HG03342 (cell line): ENCODE data around the gene ABCA6.
"Not testable (repeated sequence)": the region's sequence is repeated elsewhere in the genome, so short reads cannot be mapped to it uniquely, and the experiment has no call there.

Source experiments
- ATAC-seq: cut with Tn5 transposase; IDR thresholded peaks from one replicate; pipeline ENCODE4 v1.9.1; 2021; ENCODE audit warnings: mild to moderate bottlenecking, moderate library complexity; ENCODE audit not compliant: unreplicated experiment

The ABCA6 gene, protein sequence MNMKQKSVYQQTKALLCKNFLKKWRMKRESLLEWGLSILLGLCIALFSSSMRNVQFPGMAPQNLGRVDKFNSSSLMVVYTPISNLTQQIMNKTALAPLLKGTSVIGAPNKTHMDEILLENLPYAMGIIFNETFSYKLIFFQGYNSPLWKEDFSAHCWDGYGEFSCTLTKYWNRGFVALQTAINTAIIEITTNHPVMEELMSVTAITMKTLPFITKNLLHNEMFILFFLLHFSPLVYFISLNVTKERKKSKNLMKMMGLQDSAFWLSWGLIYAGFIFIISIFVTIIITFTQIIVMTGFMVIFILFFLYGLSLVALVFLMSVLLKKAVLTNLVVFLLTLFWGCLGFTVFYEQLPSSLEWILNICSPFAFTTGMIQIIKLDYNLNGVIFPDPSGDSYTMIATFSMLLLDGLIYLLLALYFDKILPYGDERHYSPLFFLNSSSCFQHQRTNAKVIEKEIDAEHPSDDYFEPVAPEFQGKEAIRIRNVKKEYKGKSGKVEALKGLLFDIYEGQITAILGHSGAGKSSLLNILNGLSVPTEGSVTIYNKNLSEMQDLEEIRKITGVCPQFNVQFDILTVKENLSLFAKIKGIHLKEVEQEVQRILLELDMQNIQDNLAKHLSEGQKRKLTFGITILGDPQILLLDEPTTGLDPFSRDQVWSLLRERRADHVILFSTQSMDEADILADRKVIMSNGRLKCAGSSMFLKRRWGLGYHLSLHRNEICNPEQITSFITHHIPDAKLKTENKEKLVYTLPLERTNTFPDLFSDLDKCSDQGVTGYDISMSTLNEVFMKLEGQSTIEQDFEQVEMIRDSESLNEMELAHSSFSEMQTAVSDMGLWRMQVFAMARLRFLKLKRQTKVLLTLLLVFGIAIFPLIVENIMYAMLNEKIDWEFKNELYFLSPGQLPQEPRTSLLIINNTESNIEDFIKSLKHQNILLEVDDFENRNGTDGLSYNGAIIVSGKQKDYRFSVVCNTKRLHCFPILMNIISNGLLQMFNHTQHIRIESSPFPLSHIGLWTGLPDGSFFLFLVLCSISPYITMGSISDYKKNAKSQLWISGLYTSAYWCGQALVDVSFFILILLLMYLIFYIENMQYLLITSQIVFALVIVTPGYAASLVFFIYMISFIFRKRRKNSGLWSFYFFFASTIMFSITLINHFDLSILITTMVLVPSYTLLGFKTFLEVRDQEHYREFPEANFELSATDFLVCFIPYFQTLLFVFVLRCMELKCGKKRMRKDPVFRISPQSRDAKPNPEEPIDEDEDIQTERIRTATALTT (N-terminal part only)

DNA sequence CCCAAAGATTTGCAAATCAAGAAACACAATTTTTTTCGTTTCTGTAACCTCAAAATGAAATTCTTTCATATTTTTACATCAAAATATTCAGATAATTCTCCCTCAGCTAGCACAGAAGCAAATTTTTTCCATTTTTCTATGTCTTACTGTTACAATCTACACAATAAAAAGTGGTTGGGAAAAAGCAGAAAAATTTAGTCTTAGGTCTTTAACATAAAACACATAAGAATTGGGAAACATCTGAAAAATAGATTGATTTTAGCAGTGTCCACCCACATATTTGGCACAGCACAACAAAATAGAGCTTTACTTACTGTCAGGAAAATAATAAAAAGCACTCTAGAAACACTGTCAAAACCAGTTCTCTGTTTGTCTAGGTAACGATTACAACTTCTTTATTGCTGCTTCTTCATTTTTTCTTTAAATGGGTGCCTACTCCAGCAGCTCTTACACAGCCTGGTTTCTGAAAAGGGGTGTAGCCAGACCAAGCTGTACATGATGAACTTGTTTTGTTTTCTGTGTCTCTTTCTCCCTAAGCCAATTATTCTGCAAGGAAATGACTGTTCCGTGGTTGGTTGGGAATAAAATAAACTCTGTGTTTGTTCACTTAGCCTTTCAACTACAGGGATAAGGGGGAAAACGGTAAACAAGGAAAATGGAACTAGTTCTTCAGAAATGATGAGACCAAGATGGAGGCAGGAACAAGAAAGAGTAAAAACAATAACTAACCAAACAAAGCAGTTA is at the start of gene ABCA6:
TSS of gene ABCA6 (minus strand) at position 465 of the 744 bp plus-strand sequence. CDS start 1,192 bp downstream, outside the sequence.
- ATAC-seq, result no peak

DNA sequence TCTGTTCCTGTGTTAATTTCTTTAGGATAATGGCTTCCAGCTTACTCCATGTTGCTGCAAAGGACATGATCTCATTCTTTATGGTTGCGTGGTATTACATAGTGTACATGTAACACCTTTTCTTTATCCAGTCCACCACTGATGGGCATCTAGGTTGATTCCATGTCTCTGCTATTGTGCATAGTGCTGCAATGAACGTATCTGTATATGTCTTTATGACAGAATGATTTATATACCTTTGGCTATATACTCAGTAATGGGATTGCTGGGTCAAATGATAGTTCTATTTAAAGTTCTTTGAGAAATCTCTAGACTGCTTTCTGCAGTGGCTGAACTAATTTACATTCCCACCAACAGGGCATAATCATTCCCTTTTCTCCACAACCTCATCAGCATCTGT is 47.1 kb upstream of the ABCA6 start:
- ATAC-seq, result no peak

DNA sequence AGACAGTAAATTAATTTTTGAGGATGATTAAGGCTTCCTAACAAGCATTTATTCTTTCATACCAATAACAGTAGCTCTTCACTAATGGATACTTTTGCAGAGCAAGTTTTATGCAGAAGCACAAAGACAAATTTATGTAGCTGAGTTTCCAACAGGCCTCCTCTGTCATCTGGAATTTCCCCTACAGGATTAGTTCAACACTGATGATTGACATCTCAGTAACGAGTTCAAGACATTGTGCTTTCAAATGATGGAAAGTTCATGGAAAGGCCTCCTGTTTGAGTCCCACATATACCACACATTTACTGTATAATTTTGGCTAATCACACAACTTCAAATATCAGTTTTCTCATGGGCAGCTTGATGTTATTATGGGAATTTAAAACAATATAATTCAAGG is 46.4 kb upstream of the ABCA6 start:
- ATAC-seq, result no peak

DNA sequence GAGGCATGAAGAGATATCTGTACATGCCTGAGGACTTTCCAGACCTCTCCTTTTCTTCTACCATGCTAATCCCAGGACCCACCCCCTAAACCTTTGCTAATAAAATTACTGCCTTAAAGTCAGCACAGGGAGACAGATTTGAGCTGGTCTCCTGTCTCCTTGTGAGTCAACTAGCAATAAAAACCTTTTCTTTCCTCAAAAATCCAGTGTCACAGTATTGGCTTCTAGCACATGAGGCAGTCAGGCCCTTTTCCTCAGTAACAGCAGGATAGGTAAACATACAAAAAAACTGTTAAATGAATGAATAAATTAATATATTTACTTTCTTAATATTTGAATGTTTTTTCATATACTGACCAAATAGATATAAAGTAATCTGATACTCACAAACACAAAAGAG is 45.6 kb upstream of the ABCA6 start:
- no peak for ATAC-seq

DNA sequence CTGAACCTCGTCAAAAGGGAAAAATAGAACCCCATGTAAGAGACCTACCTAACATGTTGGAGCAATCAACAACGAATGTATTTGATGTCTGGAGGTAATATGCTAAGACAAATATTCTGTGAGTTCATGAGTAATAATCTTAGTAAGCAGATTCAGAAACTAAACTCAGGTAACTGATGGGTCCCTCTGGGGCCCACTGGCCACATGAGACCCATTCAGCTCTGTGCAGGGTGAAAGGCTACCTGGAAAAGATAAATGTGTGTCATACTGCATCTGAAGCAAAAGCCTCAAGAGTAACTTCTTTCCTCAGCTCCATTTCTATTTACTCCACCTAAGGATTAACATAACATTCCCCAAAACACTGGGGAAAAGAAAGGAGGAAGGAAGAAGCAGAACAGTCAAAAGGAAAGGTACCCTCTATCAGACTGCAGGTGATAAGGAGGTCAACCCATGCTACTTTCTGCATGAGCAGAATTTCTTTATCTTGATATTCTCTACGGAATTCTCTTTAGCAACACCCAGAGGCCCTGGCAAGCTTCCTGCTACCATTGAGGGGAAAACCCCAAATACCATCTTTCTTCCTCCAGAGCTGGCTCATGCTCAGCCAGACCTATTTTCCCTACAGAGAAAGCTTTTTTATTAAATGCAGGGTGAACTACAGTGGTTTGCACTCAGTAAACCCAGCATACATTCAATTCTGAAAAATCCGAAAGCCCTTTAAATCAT is 37.7 kb upstream of the ABCA6 start:
- ATAC-seq, result no peak

DNA sequence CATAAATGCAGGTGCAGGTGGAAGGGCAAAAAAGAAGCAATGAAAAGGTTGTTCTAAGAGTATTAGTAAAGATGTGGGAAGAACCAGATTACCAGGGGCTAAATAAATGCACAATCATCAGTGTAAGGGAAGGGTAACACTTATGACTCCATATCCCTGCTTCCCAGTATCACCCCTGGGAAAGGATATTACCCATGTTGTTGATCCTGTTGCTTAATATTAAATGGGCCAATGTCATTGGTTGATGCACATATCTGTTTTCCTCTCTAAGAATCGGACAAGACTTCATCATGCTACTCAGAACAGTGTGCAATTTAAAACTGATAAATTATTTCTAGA is 34.7 kb upstream of the ABCA6 start:
- no peak for ATAC-seq

DNA sequence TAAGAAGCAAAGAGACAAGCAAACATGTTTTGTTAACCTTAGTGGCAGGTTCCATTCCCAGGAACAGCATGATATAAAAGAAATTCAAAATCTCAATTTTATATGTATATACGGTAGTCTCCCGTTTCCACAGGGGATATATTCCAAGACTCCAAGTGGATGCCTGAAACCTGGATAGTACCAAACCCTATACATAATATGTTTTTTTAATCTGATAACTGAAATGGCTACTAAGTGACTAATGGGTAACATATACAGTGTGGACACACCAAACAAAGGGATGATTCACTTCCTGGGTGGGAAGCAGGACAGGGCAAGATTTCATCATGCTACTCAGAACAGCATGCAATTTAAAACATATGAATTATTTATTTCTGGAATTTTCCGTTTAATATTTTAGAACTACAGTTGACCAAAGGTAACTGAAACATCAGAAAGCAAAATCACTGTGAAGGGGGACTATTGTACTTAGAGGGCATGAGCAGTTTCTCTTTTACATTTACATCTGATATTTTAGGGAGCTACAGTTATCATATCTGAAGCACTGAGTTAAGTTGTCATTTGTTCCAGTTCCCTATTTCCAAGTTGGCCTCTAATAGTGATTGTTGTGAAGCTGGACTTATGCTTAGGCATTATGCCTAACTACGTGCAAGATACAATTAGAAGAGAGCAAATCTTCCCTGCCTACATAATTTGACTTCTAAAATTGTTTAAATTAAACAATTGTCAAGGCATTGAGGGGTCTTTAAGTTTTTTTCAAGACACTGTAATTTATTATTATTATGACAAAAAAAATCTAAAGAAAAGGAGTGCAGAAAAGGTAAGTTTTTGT is 34.1 kb upstream of the ABCA6 start:
- ATAC-seq, result no peak

DNA sequence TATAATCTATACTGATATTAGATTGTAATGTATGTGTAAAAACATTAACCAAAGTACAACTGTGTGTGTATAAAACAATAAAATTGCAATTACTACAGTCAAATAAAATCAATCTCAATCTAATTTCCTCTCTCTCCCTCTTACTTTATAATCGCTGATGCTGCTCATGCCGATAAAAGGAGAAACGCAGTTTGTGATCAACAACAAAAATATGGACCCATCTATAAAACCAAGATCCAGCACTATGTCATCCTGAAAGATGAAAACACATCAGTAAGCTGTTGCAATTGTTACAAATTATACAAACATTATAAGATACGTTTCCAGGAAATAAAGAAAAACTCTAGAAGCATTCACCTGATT is 33.5 kb upstream of the ABCA6 start:
- no peak for ATAC-seq

DNA sequence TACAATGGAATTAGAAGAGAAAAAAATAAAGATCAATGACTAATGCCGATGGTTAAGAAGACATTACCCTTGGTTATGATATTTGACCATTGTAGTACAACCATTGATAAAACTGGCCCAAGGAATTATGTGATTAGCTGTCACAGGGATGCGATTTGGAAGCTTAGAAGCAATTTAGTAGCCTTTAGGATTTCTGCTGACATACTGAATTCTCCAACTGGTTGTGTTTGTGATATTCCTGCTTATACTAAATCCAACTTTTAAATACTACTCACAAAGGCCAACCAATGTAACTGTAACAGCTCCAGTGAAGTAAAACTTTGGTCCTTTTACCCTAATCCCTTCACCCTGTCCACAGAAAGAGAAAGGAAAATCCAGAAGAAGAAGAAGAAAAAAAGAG is 31.4 kb upstream of the ABCA6 start:
- no peak for ATAC-seq

DNA sequence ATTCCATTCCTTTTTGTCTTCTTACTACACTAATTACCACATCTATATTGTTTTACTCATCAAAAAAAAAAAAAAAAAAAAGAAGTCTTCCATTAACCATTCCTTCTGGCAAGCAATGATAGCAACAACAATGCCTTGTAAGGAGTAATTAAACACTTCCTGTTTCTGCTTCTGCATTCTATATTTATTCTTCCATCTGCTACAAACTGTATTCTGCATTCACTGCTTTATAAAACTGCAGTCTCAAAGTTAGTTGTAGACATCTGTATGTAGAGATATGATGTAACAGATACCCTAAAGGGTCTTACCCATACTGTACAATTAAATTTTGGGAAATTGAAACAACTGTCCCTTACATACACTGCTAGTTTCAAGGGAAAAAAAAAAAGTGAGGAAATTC is 28.7 kb upstream of the ABCA6 start:
- no peak for ATAC-seq

DNA sequence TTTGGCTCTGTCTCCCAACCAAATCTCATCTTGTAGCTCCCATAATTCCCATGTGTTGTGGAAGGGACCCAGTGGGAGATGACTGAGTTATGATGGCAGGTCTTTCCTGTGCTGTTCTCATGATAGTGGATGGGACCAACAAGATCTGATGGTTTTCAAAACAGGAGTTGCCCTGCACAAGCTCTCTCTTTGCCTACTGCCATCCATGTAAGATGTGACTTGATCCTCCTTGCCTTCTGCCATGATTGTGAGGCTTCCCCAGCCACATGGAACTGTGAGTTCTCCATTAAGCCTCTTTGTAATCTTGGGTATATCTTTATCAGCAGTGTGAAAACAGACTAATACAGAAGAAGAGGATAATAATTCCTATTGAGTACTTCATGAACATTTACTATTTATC is 26.9 kb upstream of the ABCA6 start:
- ATAC-seq, result not testable (repeated sequence)

DNA sequence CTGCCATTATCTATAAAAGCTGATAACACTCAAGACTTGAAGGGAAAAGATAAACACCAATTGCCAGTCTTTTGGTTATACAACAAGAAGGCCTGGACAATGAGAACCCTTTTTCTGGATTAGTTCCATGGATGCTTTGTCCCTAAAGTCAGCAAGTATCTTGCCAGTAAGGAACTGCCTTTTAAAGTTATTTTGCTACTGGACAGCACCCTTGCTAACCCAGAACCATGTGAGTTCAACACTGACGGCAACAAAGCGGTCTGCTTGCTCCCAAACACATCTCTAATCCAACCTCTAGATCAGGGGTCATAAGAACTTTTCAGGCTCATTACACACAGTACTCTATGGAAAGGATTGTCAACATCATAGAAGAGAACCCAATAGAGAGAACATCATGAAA is 25.3 kb upstream of the ABCA6 start:
- ATAC-seq, result no peak

DNA sequence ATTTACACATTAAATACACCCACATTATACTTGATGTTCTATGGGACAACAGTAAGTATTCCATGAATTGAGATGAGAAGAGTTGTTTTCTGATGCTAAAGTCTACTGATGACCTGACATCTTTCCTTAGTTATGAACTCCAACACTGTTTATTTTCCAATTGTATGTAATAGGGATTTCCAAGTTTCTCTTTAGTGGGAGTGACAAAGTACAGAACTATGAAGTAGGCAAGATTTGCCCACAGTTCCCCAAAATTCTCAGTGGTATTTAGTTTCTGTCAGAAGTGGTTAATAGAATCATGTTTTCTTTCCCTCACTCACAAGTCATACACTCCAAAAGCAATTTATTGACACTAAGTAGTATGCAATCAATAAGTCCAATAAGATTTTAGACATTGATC is 22.5 kb upstream of the ABCA6 start:
- no peak for ATAC-seq

DNA sequence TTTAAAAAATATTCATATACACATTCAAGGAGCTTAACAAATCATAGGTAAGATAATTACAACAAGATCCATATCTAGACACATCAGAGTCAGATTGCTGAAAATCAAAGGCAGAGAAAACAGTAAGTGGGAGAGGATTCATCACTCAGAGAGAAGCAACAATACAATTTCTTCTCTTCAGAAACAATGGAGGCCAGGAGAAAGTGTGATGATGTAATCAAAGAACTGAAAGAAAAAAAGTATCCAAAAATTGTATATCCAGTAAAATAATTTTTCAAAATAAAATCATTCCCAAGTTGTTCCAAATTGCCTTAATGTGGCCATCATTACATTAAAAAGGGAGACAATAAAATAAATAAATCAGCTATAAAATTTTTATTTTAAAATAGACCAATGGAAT is 17.7 kb upstream of the ABCA6 start:
- ATAC-seq, result no peak

DNA sequence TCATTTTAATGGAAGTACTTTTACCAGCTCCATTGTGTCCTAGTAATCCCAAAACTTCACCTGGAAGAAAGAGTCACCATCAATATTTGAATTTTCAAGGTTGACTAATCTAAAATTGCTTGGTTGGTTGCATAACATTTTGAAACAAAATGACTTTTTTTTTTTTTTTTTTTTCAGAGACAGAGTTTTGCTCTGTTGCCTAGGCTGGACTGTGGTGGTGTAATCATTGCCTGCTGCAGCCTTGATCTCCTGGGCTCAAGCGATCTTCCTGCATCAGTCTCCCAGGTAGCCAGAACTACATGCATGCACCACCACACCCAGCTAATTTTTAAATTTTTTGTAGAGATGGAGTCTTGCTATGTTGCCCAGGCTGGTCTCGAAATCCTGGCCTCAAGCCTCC is 12.6 kb upstream of the ABCA6 start:
- ATAC-seq, result no peak

DNA sequence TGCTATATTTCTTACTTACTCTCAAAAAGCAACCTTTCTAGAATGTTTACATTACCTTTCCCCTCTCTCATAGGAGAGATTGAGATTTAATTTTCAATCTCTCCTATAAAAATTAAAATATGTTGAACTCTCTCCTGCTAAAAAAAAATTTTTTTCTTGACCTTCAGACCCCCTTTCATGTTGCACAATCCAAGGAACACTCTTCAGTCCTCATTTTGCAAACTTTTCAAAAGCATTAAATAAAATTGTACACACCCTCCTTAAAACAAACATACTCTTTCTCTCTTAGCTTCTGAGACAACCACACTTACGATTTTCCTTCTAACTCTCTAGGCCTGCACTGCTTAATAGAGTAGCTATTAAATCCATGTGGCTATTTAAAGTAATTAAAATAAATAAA is 8.6 kb upstream of the ABCA6 start:
- no peak for ATAC-seq

DNA sequence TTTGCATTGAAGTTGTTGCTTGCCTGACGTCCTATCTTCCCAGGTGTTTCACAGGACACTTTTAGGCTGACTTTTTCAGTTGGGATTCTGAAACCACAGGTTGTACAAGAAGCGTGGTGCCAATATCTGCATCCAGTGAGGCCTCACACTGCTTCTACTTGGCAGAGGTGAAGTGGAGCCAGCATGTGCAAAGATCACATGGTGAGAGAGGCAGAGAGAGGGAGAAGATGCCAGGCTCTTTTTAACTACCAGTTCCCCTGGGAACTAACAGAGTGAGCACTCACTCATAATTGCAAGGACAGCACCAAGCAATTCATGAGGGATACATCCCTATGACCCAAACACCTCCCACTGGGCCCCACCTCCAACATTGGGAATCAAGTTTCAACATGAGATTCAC is 5.8 kb upstream of the ABCA6 start:
- ATAC-seq, result no peak

DNA sequence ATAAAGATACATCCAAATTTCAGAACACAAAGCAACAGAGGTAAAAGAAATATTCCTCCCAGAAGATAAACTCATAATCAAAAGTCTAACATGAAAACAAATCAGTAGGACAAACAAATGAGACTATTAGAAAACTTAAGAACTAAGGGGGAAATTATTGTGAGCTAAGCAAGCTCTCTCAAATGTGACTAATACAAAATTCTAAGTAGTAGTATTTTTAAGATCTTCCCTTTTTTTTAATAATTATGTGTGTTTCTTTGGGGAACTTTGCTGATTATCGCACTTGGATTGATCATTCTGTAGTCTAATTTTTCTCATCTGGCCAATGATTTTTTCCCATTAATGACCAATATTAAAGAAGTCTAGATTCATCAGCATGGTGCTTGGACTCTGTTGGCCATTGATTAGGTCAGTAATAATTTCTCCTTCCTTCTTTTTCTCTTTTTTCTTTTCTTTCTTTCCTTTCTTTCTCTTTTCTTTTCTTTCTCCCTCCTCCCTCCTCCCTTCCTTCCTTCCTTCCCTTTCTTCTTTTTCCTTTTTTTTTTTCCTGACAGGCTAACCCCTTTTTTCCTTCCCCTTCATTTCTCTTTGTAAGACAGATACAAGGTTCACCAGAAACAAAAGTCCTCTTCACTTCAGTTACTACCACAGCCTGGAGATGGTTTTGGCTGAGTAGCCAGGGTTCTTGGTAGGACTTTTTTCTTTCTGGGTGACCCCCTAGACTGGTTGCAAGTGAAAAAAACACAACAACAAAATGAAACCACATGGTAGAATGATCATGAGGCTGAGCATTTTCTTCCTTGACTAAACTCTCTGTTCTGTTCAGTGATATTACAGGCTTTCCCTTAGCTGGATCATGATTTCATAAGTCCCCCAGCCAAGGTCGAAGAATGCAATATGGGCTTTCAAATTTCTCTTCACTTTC is 2.9 kb upstream of the ABCA6 start:
- no peak for ATAC-seq
